ENCODE data around the gene CRYBA4.

CRYBA4 gene

DNA sequence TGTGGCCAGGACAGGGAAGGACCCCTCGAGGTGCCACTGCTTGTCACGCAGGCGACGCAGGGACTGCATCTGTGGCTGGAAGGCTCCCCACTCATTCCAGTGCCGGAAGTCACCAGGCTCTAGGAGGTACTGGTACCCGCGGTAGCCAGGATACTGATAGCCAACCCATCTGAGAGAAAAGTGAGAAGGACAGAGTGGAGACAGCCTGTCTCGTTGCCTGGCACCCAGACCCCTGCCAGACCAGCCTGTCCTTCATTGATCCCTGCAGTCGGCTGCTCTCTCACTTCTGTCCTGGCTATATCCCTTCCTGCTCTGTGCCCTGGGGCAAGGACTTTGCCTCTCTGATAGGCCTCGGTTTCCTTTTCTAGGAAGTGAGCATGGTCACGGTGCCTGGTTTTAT is 22.3 kb upstream of the CRYBA4 start:
- DNase-seq: no peak
- H3K36me3 ChIP-seq (replicated peaks): no peaks in the 10 kb centered on the region

GRCh38 chr22:26601726-26602125 is 20.0 kb upstream of the CRYBA4 start:
- in situ Hi-C loops (cut with HindIII; ENCODE audit: low pct_ligation_motif_present, low sequenced_read_pairs): no loop called here

More for the DNA sequence above, 22.3 kb upstream of the CRYBA4 start:
- no peaks in the 10 kb centered on the region for H3K27me3 ChIP-seq (replicated peaks)
- H3K4me3 ChIP-seq (ENCODE audit: low read depth, low read length): no peak overlapping the region
- no peak for TF ChIP-seq CTCF (IDR thresholded peaks at IDR 0.05; ENCODE audit: low read depth, low read length, missing control alignments)
- H3K27ac ChIP-seq: no peak overlapping the region
- in situ Hi-C loops (cut with HindIII; ENCODE audit: low pct_ligation_motif_present, low sequenced_read_pairs): no loop called here

DNA sequence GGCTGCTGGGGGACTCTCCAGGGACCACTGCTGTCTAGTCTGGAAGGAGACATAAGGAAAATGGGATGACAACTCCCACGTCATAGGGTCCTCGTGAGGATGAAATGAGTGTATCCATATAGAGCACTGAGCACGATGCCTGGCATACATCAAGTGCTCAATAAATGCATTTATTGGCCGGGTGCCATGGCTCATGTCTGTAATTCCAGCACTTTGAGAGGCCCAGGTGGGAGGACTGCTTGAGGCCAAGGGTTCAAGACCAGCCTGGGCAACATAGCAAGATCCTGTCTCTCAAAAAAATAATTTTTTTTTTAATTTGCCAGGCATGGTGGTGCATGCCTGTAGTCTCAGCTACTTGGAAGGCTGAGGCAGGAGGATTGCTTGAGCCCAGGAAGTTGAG is 19.6 kb upstream of the CRYBA4 start:
- in situ Hi-C loops (cut with HindIII; ENCODE audit: low pct_ligation_motif_present, low sequenced_read_pairs): no loop called here
- Histone ChIP-seq H3K27me3 (replicated peaks) (no peaks in the 10 kb centered on the region), H3K27ac (no peak overlapping the region), H3K36me3 (replicated peaks) (no peaks in the 10 kb centered on the region), H3K4me3 (ENCODE audit: low read depth, low read length) (no peak overlapping the region)
- no peak for DNase-seq
- no peak for TF ChIP-seq CTCF (IDR thresholded peaks at IDR 0.05; ENCODE audit: low read depth, low read length, missing control alignments)

More at GRCh38 chr22:26601726-26602125, 20.0 kb upstream of the CRYBA4 start:
- Histone ChIP-seq H3K36me3 (replicated peaks) (no peaks in the 10 kb centered on the region), H3K4me3 (ENCODE audit: low read depth, low read length) (no peak overlapping the region), H3K27ac (no peak overlapping the region), H3K27me3 (replicated peaks) (no peaks in the 10 kb centered on the region)
- no peak for DNase-seq
- no peak for TF ChIP-seq CTCF (IDR thresholded peaks at IDR 0.05; ENCODE audit: low read depth, low read length, missing control alignments)

GRCh38 chr22:26604368-26604767 is 17.4 kb upstream of the CRYBA4 start:
- in situ Hi-C loops (cut with HindIII; ENCODE audit: low pct_ligation_motif_present, low sequenced_read_pairs): no loop called here
- no peaks in the 10 kb centered on the region for H3K27me3 ChIP-seq (replicated peaks)
- H3K4me3 ChIP-seq (ENCODE audit: low read depth, low read length): no peak overlapping the region
- peak; percentile 4 for TF ChIP-seq CTCF (IDR thresholded peaks at IDR 0.05; ENCODE audit: low read depth, low read length, missing control alignments)
- no peak overlapping the region for H3K27ac ChIP-seq
- DNase-seq: no peak
- H3K36me3 ChIP-seq (replicated peaks): no peaks in the 10 kb centered on the region

DNA sequence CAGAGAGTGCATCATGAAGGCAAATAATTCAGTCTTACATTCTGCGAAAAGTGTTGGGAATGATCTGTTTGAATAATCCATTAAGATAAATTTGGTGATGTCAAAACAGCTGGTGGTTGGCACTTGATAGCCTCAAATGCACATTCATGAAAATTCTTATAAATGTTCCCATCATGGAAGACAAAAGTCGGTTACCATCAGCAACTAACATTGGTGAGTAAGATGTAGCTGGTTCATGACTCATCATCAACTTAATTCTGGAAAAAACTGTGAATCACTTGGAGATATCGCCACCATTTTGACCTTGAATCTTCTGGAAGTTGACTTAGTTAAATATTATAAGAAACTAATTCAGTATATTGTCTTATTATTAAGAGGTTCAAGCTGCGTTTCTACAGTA is 15.2 kb upstream of the CRYBA4 start:
- DNase-seq: peak; percentile 70
- H3K4me3 ChIP-seq (ENCODE audit: low read depth, low read length): no peak overlapping the region
- no peak for TF ChIP-seq CTCF (IDR thresholded peaks at IDR 0.05; ENCODE audit: low read depth, low read length, missing control alignments)
- H3K27ac ChIP-seq: peak overlapping the region; percentile 27
- in situ Hi-C loops (cut with HindIII; ENCODE audit: low pct_ligation_motif_present, low sequenced_read_pairs): no loop called here
- H3K36me3 ChIP-seq (replicated peaks): no peaks in the 10 kb centered on the region
- no peaks in the 10 kb centered on the region for H3K27me3 ChIP-seq (replicated peaks)

DNA sequence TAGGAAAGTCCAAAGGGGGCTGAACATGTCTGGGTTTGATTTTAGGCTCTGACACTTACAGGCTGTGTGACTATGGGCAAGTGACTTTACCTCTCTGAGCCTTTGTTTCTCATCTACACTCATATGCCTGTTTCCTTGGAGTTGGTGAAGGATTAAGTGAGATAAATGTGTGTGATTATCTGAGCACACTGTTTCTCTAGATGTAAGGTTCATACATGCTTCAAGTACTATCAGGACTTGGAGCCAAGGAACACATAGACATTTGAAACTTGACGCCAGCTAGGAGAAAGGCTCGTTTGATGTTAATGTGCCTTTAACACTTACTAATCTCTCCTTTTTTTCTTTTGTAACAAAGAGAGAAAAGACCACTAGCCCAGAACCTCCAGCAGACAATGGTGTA is 13.6 kb upstream of the CRYBA4 start:
- H3K4me3 ChIP-seq (ENCODE audit: low read depth, low read length): no peak overlapping the region
- DNase-seq: no peak
- no peak for TF ChIP-seq CTCF (IDR thresholded peaks at IDR 0.05; ENCODE audit: low read depth, low read length, missing control alignments)
- no peaks in the 10 kb centered on the region for H3K36me3 ChIP-seq (replicated peaks)
- no peaks in the 10 kb centered on the region for H3K27me3 ChIP-seq (replicated peaks)
- in situ Hi-C loops (cut with HindIII; ENCODE audit: low pct_ligation_motif_present, low sequenced_read_pairs): no loop called here
- H3K27ac ChIP-seq: no peak overlapping the region
